IPS-NIHi11 (cell line): ENCODE results near the gene ADGRV1.

Source experiments
- DNase-seq: peaks from one replicate; pipeline ENCODE4 v3.0.0; 2012; ENCODE audit warnings: mixed read lengths, low spot score

ADGRV1 gene

DNA sequence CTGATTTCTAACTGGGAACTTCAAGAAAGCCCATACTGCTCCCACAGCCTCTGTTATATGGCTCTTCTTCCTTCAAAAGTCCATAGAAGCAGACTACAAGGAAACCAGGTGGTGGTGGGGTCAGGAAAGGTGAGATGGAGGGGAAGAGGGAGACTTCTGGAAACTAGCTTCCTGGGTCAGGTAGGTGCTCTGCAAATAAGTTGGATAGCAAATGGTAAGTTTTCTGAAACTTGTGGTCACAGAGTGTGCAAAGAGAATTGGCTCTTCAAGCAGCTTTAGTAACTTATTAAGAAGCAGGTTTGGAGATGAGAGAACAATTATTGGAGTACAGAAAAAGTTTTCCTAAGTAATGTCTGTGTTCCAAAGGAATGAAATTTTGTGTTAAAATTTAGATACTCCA lies 316.9 kb downstream of the ADGRV1 start:
- DNase-seq: no peak

DNA sequence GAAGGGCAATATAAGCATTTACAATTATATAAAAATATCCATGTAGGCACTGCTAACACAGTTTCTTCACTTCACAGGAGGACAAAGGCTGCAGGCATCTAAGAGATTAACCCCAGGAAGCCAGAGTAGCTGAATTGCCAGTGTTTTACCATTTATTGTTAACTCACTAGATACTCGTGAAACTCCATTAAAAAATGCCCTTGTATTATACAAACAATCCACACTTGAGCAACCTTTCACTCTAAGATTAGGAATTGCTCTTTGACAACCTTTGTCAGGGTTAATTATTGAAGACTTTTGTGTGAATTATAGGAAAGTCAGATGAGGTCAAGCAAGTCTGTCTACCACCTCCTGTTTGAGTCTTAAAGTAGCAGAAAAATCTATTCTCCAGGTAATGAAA lies 317.8 kb downstream of the ADGRV1 start:
- no peak for DNase-seq

DNA sequence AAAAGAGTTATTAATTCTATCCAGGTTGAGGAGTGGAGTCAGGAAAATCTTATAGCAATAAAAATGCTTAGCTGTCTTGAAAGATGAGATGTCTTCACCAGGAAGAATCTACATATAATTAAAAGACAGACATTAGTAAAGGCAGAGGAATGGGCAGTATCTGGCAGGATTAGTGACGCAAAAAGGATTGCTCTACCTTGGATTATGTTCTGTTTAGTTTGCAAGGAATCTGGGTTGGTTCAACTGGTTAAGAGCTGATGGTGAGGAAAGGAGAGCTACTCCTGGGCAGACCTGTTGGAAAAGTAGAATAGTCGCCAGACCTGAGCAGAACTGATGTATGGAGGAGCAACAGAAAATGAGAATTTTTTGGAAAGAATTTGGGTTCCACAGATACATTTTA lies 318.5 kb downstream of the ADGRV1 start:
- no peak for DNase-seq

DNA sequence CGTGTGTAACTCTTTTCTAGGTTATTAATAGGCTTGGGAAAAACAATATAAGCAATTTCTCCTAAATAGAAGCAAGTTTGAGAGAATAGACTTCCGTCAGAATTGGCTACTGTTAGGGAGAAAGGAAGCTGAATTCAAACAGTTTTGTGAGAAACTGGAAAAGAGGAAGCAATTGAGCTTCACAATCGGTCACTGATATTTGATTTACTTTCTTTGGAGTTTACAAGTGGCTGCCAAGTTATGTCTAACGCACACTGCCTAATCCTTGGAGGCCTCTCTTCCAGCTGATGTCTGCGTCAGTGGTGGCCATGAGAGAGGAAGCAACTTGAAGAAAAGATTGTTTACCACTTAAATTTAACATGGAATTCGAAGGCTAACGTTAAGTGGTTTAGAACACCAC lies 319.5 kb downstream of the ADGRV1 start:
- no peak for DNase-seq

DNA sequence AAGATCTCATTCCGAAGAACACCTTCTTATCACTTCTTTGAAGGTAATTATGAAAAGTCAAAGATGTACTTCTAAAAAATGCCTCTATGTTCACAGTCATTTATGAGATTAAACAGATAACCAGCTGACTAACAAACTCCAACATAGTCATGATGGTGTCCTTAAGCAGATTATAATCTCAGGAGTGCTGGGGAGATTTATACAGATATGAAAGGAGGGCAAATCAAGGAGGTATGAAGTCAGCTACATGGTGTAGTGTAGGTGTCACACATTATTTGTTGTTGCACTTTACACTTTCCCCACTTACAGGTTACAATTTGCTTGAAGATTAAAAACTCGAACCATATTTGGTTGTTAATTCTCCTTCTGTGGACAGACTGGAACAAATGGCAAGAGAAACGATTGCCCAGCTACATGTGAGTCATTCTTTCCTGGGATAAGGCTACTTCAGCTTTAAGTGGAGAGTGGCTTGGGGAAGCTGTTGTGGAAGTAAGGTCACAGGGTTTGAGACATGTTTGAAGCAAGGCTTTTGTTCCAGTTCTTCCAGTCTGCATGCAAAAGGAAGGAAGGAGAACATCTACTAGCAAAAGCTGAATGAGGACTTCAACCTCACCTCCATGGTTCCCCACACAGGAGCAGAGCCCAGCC lies 320.1 kb downstream of the ADGRV1 start:
- no peak for DNase-seq

DNA sequence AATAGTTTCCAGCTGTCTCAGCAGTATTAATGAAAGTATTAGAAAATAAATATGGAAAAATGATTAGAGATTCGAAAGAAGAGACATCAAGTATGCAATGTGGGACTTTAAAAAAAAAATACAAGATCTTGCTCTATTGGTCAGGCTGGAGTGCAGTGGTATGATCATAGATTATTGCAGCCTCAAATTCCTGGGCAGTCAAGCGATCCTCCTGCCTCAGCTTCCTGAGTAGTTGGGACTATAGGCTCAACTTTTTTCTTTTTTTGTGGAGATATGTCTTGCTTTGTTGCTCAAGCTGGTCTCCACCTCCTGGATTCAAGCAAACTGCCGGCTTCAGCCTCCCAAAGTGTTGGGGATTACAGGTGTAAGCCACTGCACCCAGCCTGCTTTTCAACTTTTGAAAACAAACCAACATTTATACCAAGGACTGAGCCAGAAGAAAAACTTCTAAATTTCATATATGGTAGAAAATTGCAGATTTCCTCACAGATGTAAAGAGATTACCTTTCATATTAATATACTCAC lies 323.1 kb downstream of the ADGRV1 start:
- no peak for DNase-seq

DNA sequence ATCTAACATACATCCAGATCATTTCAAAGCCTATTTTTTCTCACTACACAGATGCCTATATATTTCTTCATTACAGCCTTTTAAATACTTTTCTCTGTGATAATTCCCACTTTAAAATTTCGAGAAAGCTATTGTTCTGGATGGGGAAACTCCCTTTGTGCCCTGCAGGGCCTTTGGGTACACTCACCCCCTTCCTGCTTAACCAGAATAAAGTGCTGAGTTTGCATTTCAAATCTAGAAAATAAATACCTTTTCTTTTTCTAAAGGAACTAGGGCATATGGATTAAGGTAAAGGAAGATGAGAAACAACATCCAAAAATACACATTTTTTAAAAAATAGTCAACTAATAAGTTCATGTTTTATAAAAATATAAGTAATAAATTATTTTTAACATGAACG lies 323.9 kb downstream of the ADGRV1 start:
- peak; percentile 25 for DNase-seq

DNA sequence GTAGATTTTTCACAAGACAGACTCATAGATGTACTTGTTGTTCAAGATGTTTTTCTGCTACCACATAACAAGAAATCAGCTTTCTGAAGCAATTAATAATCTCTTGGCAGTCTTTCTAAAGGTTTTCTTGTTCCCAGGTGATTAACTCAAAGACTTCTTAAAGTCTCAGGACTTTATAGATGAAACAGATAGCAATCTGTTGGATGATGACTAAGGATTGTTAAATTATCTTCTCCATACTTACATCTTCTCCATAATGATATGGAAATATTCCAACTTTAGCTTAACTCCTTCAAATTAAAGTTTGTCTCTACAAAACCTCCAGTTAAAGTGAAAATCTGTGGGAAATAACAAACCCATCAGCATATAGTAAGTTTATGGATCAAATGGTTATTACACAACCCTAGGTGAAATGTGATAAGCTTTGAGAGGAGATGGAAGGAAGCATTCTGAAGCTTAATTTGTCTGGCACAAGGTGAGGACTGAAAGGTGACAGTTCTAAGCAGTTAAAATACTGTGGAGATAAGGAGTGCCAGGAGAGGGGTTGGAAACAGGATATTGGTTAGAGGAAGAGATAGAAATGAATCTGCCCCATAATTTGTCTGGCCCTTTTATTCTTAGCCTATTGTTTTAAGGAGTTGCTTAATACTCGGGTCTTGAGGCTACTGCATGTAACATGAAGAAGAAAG lies 326.7 kb downstream of the ADGRV1 start:
- DNase-seq: no peak

DNA sequence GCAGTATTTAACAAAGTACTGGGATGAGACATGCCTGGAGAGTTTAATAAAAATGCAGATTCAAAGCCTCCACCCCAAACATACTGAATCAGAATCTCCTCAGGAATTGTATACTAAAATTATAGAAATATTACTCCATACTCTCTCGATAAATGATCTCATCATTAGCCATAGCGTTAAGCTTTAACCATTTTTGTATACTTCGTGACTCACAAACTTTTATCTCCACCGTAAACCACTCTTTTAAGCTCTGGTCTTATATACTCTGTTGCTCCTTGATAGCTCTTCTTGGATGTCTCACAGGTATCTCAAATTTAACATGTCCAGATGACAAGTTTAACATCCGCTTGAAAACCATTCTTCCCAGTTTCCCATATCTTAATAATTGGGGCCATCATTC lies 327.8 kb downstream of the ADGRV1 start:
- no peak for DNase-seq

DNA sequence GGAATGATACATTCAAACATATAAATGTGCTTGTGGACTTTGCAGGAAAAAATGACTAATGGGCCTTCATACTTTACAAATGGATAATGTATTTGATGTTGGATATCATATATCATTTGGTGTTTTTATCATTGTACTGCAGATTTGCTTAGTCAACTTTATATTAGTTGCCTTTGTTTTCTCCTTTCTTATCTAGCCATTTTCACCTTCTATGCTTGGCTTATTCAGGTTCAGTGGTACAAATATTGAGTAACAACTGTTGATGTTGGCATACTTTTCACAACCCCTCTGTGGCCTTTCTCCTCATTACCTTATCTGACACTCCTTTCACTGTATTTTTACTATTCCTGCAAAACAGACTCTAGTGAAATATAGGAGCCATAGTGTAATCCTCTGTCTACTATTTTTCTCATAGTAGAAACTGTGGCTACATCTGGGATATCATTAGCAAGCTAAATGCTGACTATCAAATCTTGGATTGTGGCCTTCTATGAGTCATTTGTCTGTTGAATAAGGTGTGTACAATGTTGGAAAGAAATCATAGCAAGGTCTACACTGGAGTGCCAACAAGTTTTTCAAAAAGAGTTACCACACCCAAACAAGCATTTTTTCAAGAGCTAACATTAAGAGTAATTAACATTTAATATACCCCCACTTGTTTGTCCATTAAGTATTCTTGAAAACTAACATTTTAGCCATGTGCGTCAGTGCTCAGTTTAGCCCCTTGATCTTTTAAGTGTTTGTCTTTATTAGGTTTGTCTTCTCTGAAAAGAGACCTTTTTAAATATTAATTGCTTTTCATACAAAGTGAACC lies 330.1 kb downstream of the ADGRV1 start:
- DNase-seq: no peak

DNA sequence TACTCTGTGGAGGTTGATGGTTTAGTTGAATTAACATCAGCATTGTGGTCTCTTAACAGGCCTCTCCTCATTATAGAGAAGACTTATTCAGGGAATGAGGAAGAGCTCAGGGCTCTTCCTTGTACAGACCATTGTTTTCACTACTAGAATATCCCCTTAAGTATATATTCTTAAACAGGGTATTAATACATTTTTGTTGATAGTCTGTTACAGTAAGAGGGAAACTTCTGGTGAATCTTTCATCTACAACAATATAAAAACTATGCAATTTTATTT lies 330.7 kb downstream of the ADGRV1 start:
- no peak for DNase-seq

DNA sequence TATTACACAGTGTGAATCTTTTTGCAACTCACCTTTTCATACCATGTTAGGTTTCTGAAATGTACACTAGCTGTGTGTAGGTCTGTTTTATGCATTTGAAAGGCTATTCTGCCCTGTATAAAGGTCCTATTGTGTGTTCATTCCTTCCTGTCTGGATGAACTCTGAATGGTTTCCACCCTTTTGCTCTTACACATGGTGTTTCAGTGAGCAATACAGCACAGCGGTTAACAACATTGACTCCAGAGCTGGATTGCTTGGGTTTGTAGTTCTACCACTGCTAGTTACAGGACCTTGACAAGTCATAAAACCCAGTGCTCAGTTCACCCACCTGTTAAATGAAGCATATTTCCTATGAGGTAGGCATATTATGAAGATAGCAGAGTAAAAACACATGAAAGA lies 331.6 kb downstream of the ADGRV1 start:
- DNase-seq: no peak

DNA sequence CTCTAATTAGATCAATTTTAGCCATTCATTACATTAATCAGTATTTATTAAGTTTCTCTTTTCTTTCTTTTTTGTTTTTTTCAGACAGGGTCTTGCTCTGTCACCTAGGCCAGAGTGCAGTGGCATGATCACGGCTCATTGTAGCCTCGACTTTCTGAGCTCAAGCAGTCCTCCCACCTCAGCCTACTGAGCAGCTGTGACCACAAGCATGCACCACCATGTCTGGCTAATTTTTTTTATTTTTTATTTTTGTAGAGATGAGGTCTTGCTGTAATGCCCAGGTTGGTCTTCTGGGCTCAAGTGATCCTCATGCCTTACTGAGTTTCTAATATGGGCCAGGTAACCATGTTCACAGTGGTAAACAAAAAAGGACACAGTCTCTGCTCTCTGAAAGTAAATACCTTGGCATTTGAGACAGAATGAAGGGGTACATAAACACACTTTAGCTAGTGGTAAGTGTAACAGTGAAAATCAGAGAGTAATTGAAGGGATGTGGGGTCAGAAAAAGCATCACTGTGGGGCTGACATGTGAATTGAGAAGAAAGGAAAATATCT lies 336.3 kb downstream of the ADGRV1 start:
- no peak for DNase-seq

DNA sequence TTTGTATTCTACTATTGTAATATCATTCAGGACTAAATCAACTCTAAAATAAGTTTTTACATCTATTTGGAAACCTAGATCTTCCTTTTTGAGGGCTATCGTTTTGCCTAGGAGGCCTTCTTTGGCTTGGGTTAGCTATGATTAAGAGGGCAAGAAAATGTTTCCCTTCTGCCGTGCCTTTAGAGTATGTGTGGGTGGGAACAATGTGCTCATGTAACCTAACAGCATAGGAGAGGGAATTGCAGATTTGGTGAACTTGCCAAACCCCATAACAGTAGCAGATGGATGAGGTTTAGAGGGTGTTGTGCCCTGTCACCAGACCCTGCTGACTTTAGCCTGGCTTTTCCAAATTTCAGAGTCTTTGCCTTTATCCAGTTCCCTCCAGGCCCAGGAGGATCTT lies 339.0 kb downstream of the ADGRV1 start:
- no peak for DNase-seq

DNA sequence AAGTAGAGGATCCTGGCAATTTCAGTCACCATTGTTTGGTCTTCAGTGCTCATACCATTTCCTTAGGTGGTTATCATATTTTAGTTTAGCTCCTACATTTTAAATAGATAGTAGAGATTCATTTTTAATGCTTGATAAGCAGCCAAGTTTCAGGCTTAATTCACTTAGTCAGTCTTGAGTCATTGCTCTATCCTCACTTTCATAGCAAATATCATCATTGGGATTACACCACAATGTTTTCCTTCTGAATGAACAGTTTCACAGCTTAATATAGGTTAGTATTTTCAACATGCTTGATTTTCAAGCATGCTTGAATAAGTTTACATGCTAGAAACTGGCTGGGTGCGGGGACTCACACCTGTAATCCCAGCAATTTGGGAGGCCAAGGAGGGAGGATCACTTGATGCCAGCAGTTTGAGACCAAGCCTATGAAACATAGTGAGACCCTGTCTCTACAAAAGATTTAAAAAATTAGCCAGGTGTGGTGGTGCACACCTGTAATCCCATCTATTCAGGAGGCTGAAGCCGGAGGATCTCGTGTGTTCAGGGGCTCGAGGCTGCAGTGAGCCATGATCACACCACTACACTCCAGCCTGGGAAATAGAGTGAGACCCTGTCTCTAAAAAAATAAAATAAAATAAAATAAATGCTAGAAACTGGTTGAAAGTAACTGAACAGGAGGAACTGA lies 339.9 kb downstream of the ADGRV1 start:
- DNase-seq: no peak

DNA sequence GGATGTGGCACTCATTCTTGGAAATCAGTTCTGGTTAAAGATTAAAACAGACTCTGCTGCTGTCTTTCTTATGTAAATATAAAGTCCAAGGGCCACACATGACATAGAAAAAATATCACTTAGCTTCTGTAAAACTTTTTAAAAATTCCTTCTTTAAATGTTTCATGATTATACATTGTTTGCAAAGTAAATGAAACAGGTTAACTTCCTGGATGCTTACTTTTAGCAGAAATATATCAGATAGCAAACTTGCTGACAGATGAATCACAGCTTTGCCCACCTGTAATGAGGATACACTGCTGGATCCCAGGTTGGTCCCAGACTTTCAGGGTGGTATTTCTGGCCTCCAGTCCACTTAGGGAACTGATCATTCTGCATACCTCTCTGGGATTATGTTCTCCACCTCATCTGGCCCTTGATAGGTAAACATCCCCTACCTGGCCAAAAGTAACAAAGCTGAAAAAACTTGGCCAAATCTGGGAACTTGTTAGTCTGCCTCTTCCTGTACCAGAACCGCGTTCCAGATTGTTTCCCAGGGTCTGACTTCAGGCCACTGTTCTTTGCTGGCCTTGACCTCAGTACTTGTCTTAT lies 340.5 kb downstream of the ADGRV1 start:
- no peak for DNase-seq

DNA sequence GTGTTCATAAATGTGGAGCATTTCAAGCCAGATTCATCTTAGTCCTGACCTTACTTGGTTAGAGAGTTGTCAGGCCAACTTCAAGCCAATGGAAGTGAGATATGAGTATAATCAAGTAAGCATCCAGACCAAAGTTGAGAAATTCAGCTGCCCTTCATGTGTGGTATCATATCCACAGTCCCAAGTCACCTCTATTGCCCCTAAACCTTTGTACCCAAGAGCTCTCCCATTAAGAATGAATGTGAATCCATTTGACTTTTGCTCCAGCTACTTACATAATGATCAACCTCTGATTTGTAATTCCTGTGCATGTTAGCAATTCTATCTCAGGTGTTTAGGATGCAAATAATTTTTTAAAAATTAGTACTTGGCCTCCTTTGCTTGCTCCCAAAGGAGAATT lies 342.7 kb downstream of the ADGRV1 start:
- no peak for DNase-seq

DNA sequence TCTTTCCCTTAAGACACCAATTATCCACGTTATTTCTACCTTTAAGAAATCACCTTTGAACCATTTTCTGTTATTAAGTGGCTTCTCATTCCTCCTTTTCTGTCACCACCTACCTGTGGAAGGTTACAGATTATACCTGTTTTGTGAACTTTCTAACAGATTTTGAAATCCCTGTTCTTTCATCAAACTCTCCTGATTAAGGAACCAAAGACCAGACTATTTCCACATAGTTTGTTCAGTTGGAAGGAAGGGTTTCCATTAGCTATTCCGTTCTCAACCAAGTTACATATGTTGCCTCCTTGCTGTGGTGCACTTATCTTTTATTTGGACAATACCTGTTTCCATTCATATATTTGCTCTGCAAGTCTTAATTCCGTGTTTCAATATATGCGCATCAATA lies 343.6 kb downstream of the ADGRV1 start:
- no peak for DNase-seq

DNA sequence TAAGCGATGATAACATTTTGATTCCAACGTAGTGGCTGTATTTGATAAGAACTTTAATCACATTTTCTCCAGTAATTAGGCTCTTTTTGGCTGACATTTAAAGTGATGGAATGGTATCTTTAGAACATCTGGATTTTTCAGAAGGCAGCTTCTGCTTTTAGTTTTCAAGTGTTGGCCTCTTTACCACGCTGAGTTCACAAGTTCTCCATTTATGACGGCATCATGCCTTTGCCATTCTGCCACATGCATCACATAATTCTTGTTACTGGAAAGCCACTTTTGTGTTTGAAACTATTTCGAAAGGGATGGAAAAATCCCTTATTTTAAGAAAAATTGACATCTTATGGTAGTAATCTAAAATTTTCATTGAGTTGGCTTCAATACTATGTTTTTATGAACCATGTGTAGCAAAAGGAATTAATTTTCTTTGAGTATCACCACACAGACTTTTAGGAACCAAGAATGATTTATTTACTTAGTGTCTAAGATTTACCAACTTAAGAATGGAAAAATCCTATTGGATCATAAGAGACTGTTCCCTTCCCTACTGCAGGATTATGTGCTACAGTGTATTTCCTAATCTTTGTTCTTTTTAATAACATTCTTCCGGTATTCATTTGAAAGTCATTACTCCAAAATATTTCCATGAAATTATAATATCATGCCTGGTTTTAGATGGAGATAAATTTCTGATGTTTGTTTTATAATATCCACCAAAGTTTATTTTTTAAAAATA lies 344.2 kb downstream of the ADGRV1 start:
- DNase-seq: no peak

DNA sequence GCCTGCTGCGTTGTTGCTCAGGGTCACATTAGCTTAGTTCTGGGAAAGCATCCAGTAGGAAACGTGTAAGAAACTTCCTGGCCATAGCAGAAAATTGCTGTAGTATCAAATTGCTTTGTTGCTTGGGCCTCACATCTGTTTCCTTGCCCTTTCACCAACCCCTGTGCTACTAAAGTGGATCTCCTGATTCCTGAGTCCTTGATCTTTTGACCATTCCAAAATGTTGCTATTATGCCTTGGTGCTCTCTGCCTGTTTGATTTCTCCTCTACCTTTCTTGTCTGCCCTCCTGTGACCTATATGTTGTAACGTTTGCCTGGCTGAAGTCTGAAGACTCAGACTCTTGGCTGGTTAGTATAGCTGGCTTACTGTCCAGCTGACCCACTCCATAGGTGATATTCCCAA lies 350.5 kb downstream of the ADGRV1 start:
- no peak for DNase-seq

DNA sequence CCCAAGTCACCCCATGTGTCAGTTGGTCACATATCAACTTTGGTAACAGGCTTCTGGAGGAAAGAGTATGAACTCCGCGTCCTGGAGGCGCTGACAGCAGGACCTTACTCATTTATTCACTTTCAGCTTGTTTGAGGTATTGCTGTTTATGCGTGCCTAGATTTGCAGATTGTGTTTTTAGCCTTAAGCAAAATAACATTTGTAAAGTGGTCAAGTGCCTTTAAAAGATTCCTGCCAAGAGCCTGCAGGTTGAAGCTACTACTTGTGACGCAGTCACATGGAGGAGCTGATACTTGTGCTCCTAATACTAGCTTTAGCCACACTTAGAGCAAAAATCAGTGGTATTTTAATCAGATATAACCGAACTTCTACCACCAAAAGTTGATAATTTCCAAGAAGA lies 351.3 kb downstream of the ADGRV1 start:
- DNase-seq: no peak
